Progenitor cell of endocrine pancreas (in vitro differentiated cells): ENCODE results near the gene SMOC2. TPM values are rescaled to one million over a fixed set of nuclear protein-coding genes. Genes with fewer than 3 reads are reported as not detected.

ENCODE experiments used
- DNase-seq: peaks from one replicate; pipeline ENCODE4 v3.0.0; 2021; ENCODE audit warnings: low spot score; ENCODE audit not compliant: unreplicated experiment
- H3K27ac Mint-ChIP-seq: 2 replicates; pipeline ENCODE4 v1.8.0; 2021; ENCODE audit warnings: mild to moderate bottlenecking, moderate library complexity, mixed read lengths
- H3K27me3 Mint-ChIP-seq: 2 replicates; pipeline ENCODE4 v1.8.0; 2021; ENCODE audit warnings: mixed read lengths
- H3K36me3 Mint-ChIP-seq: 2 replicates; pipeline ENCODE4 v1.8.0; 2022; ENCODE audit warnings: mixed read lengths; ENCODE audit not compliant: insufficient read depth
- H3K4me1 Mint-ChIP-seq: 2 replicates; pipeline ENCODE4 v1.8.0; 2021; ENCODE audit warnings: low read depth, mixed read lengths
- H3K4me3 Mint-ChIP-seq: 2 replicates; pipeline ENCODE4 v1.8.0; 2021; ENCODE audit warnings: low read depth, mild to moderate bottlenecking, moderate library complexity, mixed read lengths
- H3K9me3 Mint-ChIP-seq: 2 replicates; pipeline ENCODE4 v1.8.0; 2021; ENCODE audit warnings: low read depth, mixed read lengths
- total RNA-seq: library from RNA; stranded (reverse); gene quantifications from 2 replicates; pipeline ENCODE4 v1.2.1, GENCODE V29; 2021
- TF ChIP-seq, protein P1 (sequence below): fragments of 200-600 bp; sonication (generic); IDR thresholded peaks from one replicate; pipeline ENCODE4 v1.5.0; 2021; ENCODE audit warnings: antibody characterized with exemption, mild to moderate bottlenecking; ENCODE audit not compliant: unreplicated experiment

The SMOC2 gene
- total RNA-seq, 1 donor from 2014 or later: 5.9 TPM

DNA sequence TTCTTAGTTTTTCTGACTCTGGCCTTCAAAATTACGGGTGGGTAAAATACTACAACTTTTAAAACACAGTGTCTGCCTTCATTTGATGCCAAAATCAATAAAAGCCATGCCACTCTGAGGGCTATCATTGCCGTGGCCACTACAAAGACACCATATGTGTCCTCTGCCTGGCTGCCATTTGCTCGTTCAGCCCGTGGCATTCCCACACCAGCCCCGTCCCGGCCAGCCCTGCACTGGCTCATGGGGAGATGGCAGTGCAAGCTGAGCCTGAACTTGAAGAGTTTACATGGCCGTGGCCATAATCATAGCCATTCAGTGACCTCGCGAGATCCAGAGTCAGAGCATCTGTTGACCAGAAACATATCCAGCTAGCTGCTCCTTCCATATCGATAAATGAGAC lies 79.2 kb downstream of the SMOC2 start:
- TF ChIP-seq, protein P1, sequence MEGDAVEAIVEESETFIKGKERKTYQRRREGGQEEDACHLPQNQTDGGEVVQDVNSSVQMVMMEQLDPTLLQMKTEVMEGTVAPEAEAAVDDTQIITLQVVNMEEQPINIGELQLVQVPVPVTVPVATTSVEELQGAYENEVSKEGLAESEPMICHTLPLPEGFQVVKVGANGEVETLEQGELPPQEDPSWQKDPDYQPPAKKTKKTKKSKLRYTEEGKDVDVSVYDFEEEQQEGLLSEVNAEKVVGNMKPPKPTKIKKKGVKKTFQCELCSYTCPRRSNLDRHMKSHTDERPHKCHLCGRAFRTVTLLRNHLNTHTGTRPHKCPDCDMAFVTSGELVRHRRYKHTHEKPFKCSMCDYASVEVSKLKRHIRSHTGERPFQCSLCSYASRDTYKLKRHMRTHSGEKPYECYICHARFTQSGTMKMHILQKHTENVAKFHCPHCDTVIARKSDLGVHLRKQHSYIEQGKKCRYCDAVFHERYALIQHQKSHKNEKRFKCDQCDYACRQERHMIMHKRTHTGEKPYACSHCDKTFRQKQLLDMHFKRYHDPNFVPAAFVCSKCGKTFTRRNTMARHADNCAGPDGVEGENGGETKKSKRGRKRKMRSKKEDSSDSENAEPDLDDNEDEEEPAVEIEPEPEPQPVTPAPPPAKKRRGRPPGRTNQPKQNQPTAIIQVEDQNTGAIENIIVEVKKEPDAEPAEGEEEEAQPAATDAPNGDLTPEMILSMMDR: no peak
- Mint-ChIP-seq H3K9me3 (no peaks in the 10 kb centered on the region), H3K4me1 (no peaks in the 10 kb centered on the region), H3K27me3 (peaks cover 16% of the 10 kb centered on the region), H3K4me3 (no peak overlapping the region), H3K36me3 (no peaks in the 10 kb centered on the region), H3K27ac (no peak overlapping the region)
- no peak for DNase-seq

DNA sequence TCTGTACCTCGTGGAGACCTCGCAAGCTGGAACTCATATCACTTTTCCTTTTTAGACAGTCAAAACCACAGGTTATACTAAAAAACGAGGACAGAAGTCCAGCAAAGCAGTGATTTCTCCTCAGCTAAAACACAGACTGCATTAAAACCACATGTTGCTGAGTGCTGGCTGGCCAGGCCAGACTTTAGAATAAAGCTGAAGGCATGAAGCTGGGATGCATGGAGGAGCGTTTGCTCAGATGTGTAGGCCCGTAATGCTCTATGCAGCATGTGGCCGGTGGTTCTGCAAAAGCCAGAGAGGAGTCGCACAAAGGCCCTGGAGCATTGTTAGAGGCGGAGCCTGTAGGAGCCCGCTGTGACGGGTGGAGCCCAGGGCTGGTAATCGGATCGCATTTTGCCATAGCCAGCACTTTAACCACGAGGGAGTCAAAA lies 83.6 kb downstream of the SMOC2 start:
- H3K27ac Mint-ChIP-seq: no peak overlapping the region
- H3K36me3 Mint-ChIP-seq: no peaks in the 10 kb centered on the region
- H3K9me3 Mint-ChIP-seq: no peaks in the 10 kb centered on the region
- no peak for DNase-seq
- H3K27me3 Mint-ChIP-seq: peaks cover 17% of the 10 kb centered on the region
- H3K4me3 Mint-ChIP-seq: no peak overlapping the region
- TF ChIP-seq, protein P1: no peak
- H3K4me1 Mint-ChIP-seq: peaks cover 4% of the 10 kb centered on the region

GRCh38 chr6:168525114-168525513 lies 84.1 kb downstream of the SMOC2 start:
- H3K27me3 Mint-ChIP-seq: peaks cover 19% of the 10 kb centered on the region
- TF ChIP-seq, protein P1: no peak
- peaks cover 4% of the 10 kb centered on the region for H3K4me1 Mint-ChIP-seq
- no peak overlapping the region for H3K4me3 Mint-ChIP-seq
- DNase-seq: no peak
- H3K27ac Mint-ChIP-seq: no peak overlapping the region
- H3K9me3 Mint-ChIP-seq: no peaks in the 10 kb centered on the region
- H3K36me3 Mint-ChIP-seq: no peaks in the 10 kb centered on the region

DNA sequence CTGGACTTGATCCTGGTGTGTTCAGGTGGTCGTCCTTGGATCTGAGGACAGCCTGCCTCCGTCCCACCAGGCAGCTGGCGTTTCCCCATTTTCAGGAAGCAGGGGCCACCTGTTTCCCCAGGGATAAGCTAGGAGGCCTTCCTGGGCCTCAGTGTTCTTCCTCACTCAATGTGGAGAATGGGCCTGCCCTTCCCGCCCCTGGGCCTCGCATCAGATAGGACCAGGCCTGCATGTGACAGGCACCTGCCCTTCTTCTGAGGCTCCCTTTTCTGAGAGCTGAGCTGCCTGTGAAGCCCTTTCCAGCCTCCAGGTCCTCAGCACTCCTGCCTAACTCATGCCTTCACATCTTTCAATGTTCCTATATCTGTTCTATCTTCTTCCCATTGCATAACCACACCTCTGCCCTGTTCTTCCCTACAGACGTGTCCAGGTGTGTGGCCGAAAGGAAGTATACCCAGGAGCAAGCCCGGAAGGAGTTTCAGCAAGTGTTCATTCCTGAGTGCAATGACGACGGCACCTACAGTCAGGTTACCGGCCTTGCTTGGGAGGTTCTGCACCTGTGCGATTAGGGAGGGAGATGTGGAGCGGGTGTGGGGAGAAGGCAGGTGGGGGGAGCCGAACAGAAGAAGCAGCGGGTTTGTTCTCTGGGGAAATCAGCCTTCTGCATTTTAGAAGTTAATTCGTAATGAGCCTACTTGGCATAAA lies 85.1 kb downstream of the SMOC2 start:
- no peak for DNase-seq
- TF ChIP-seq, protein P1: no peak
- H3K4me3 Mint-ChIP-seq: no peak overlapping the region
- H3K36me3 Mint-ChIP-seq: no peaks in the 10 kb centered on the region
- peaks cover 4% of the 10 kb centered on the region for H3K4me1 Mint-ChIP-seq
- H3K27ac Mint-ChIP-seq: no peak overlapping the region
- H3K27me3 Mint-ChIP-seq: peaks cover 24% of the 10 kb centered on the region
- H3K9me3 Mint-ChIP-seq: no peaks in the 10 kb centered on the region

GRCh38 chr6:168526841-168527281 lies 85.9 kb downstream of the SMOC2 start:
- Mint-ChIP-seq H3K36me3 (no peaks in the 10 kb centered on the region), H3K4me3 (no peak overlapping the region), H3K9me3 (no peaks in the 10 kb centered on the region), H3K27me3 (peaks cover 30% of the 10 kb centered on the region), H3K4me1 (peaks cover 4% of the 10 kb centered on the region), H3K27ac (no peak overlapping the region)
- DNase-seq: no peak
- TF ChIP-seq, protein P1: no peak
